ENCODE data around the gene ABCA1. TPM values are rescaled to one million over a fixed set of nuclear protein-coding genes. Genes with fewer than 3 reads are reported as not detected.
"Not testable (repeated sequence)": the region's sequence is repeated elsewhere in the genome, so short reads cannot be mapped to it uniquely, and the experiment has no call there.

Gene ABCA1
- total RNA-seq, 1 donor from 2014 or later = 1.3 TPM

DNA sequence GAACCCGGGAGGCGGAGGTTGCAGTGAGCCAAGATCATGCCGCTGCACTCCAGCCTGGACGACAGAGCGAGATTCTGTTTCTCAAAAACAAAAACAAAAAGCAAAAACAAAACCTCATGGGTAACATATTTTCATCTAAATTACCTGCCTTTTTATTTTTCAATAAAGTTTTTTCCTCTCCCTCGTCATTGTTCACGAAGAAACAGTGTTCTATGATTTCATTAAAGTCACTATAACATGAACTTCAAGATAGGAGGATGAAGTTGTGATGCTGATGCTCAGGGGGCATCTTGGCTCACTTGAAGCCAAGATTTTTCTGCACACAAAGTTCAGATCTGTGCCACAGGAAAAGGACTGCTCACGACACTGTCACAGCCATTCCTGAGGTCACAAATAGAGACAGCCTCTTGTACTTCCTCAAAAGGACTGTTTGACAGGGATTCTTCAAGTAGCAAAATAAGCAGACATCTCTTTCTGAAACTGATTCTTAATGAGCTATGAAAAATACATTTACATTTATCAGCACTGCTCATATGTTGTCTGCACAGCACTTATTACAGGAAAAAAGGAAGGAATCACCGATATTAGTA is 147.9 kb downstream of the ABCA1 start:
- Mint-ChIP-seq H3K9me3 (no peaks in the 10 kb centered on the region), H3K4me3 (no peak overlapping the region), H3K4me1 (ENCODE audit: low read depth) (no peaks in the 10 kb centered on the region), H3K36me3 (ENCODE audit: low read depth) (no peaks in the 10 kb centered on the region), H3K27me3 (ENCODE audit: insufficient read depth) (no peaks in the 10 kb centered on the region), H3K27ac (no peak overlapping the region)
- DNase-seq (ENCODE audit: low spot score) = no peak
- intact Hi-C loops (cut with micrococcal nuclease) = loop anchor here (2.0 kb wide), 1 partner anchor 635 kb away; no protein-coding TSS in a partner anchor

- no peaks in the 10 kb centered on the region for H3K9me3 Mint-ChIP-seq
- intact Hi-C loops (cut with micrococcal nuclease) = no loop called here
- no peaks in the 10 kb centered on the region for H3K27me3 Mint-ChIP-seq (ENCODE audit: insufficient read depth)
- no peaks in the 10 kb centered on the region for H3K4me1 Mint-ChIP-seq (ENCODE audit: low read depth)
- H3K4me3 Mint-ChIP-seq = no peak overlapping the region
- no peak for DNase-seq (ENCODE audit: low spot score)
- H3K36me3 Mint-ChIP-seq (ENCODE audit: low read depth) = no peaks in the 10 kb centered on the region
- no peak overlapping the region for H3K27ac Mint-ChIP-seq
Measured at GRCh38 chr9:104779334-104779733, 148.6 kb downstream of the ABCA1 start.

GRCh38 chr9:104778802-104779201 is 149.2 kb downstream of the ABCA1 start:
- H3K27ac Mint-ChIP-seq = no peak overlapping the region
- intact Hi-C loops (cut with micrococcal nuclease) = no loop called here
- no peak for DNase-seq (ENCODE audit: low spot score)
- no peaks in the 10 kb centered on the region for H3K9me3 Mint-ChIP-seq
- no peaks in the 10 kb centered on the region for H3K27me3 Mint-ChIP-seq (ENCODE audit: insufficient read depth)
- no peaks in the 10 kb centered on the region for H3K36me3 Mint-ChIP-seq (ENCODE audit: low read depth)
- H3K4me3 Mint-ChIP-seq = no peak overlapping the region
- H3K4me1 Mint-ChIP-seq (ENCODE audit: low read depth) = no peaks in the 10 kb centered on the region

- no peaks in the 10 kb centered on the region for H3K9me3 Mint-ChIP-seq
- DNase-seq (ENCODE audit: low spot score) = no peak
- H3K4me1 Mint-ChIP-seq (ENCODE audit: low read depth) = no peaks in the 10 kb centered on the region
- intact Hi-C loops (cut with micrococcal nuclease) = no loop called here
- H3K27ac Mint-ChIP-seq = no peak overlapping the region
- no peaks in the 10 kb centered on the region for H3K36me3 Mint-ChIP-seq (ENCODE audit: low read depth)
- H3K27me3 Mint-ChIP-seq (ENCODE audit: insufficient read depth) = peaks cover 1% of the 10 kb centered on the region
- H3K4me3 Mint-ChIP-seq = no peak overlapping the region
Measured at GRCh38 chr9:104776797-104777196, 151.2 kb downstream of the ABCA1 start.

- intact Hi-C loops (cut with micrococcal nuclease) = no loop called here
- Mint-ChIP-seq H3K4me1 (ENCODE audit: low read depth) (no peaks in the 10 kb centered on the region), H3K4me3 (no peak overlapping the region), H3K27me3 (ENCODE audit: insufficient read depth) (peaks cover 2% of the 10 kb centered on the region), H3K36me3 (ENCODE audit: low read depth) (no peaks in the 10 kb centered on the region), H3K27ac (no peak overlapping the region), H3K9me3 (no peaks in the 10 kb centered on the region)
- DNase-seq (ENCODE audit: low spot score) = no peak
Measured at GRCh38 chr9:104775976-104776375, 152.0 kb downstream of the ABCA1 start.

DNA sequence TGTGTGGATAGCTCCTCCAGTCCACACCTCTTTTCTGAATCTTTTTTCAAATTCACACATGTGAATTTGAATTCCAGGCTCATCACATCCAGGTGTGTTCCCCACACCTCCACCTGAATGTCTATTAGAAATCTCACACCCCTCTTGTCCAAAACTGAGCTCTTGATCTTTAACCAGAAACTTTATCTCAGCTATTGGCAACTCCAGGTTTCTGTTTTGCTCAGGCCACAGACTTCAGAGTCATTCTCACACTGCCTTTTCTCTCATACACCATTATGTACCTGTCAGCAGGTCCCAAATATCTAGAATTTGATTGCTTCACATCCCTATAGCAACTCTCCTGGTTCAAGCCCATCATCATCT is 152.4 kb downstream of the ABCA1 start:
- Mint-ChIP-seq H3K27me3 (ENCODE audit: insufficient read depth) (peaks cover 2% of the 10 kb centered on the region), H3K4me1 (ENCODE audit: low read depth) (no peaks in the 10 kb centered on the region), H3K36me3 (ENCODE audit: low read depth) (no peaks in the 10 kb centered on the region), H3K9me3 (no peaks in the 10 kb centered on the region), H3K27ac (no peak overlapping the region), H3K4me3 (no peak overlapping the region)
- intact Hi-C loops (cut with micrococcal nuclease) = no loop called here
- DNase-seq (ENCODE audit: low spot score) = no peak

GRCh38 chr9:104774831-104775573 is 153.0 kb downstream of the ABCA1 start:
- no peaks in the 10 kb centered on the region for H3K36me3 Mint-ChIP-seq (ENCODE audit: low read depth)
- H3K27ac Mint-ChIP-seq = no peak overlapping the region
- peaks cover 4% of the 10 kb centered on the region for H3K27me3 Mint-ChIP-seq (ENCODE audit: insufficient read depth)
- no peaks in the 10 kb centered on the region for H3K9me3 Mint-ChIP-seq
- no peak overlapping the region for H3K4me3 Mint-ChIP-seq
- intact Hi-C loops (cut with micrococcal nuclease) = no loop called here
- no peak for DNase-seq (ENCODE audit: low spot score)
- H3K4me1 Mint-ChIP-seq (ENCODE audit: low read depth) = no peaks in the 10 kb centered on the region

GRCh38 chr9:104774132-104774531 is 153.8 kb downstream of the ABCA1 start:
- Mint-ChIP-seq H3K27ac (no peak overlapping the region), H3K9me3 (no peaks in the 10 kb centered on the region), H3K4me3 (no peak overlapping the region), H3K27me3 (ENCODE audit: insufficient read depth) (peaks cover 6% of the 10 kb centered on the region), H3K4me1 (ENCODE audit: low read depth) (no peaks in the 10 kb centered on the region), H3K36me3 (ENCODE audit: low read depth) (no peaks in the 10 kb centered on the region)
- no peak for DNase-seq (ENCODE audit: low spot score)
- intact Hi-C loops (cut with micrococcal nuclease) = no loop called here

GRCh38 chr9:104772714-104773510 is 155.0 kb downstream of the ABCA1 start:
- no peak for DNase-seq (ENCODE audit: low spot score)
- Mint-ChIP-seq H3K36me3 (ENCODE audit: low read depth) (no peaks in the 10 kb centered on the region), H3K4me1 (ENCODE audit: low read depth) (no peaks in the 10 kb centered on the region), H3K27me3 (ENCODE audit: insufficient read depth) (peaks cover 9% of the 10 kb centered on the region), H3K27ac (no peak overlapping the region), H3K4me3 (no peak overlapping the region), H3K9me3 (no peaks in the 10 kb centered on the region)
- intact Hi-C loops (cut with micrococcal nuclease) = no loop called here

GRCh38 chr9:104769655-104770054 is 158.3 kb downstream of the ABCA1 start:
- no peak overlapping the region for H3K4me3 Mint-ChIP-seq
- H3K4me1 Mint-ChIP-seq (ENCODE audit: low read depth) = no peaks in the 10 kb centered on the region
- DNase-seq (ENCODE audit: low spot score) = no peak
- intact Hi-C loops (cut with micrococcal nuclease) = loop anchor here (10.0 kb wide), 1 partner anchor 155 kb away; the partner anchor contains the start of gene ABCA1
- peaks cover 9% of the 10 kb centered on the region for H3K27me3 Mint-ChIP-seq (ENCODE audit: insufficient read depth)
- H3K27ac Mint-ChIP-seq = no peak overlapping the region
- H3K36me3 Mint-ChIP-seq (ENCODE audit: low read depth) = no peaks in the 10 kb centered on the region
- no peaks in the 10 kb centered on the region for H3K9me3 Mint-ChIP-seq

- not testable (repeated sequence) for H3K27ac Mint-ChIP-seq
Measured at GRCh38 chr9:104769029-104769428, 158.9 kb downstream of the ABCA1 start.

GRCh38 chr9:104767507-104767906 is 160.4 kb downstream of the ABCA1 start:
- Mint-ChIP-seq H3K4me3 (no peak overlapping the region), H3K4me1 (ENCODE audit: low read depth) (peaks cover 8% of the 10 kb centered on the region), H3K9me3 (no peaks in the 10 kb centered on the region), H3K36me3 (ENCODE audit: low read depth) (no peaks in the 10 kb centered on the region), H3K27ac (no peak overlapping the region), H3K27me3 (ENCODE audit: insufficient read depth) (peaks cover 13% of the 10 kb centered on the region)
- intact Hi-C loops (cut with micrococcal nuclease) = loop anchor here (10.0 kb wide), 1 partner anchor 157 kb away; the partner anchor contains the start of gene ABCA1
- no peak for DNase-seq (ENCODE audit: low spot score)

More at GRCh38 chr9:104769029-104769428, 158.9 kb downstream of the ABCA1 start:
- not testable (repeated sequence) for H3K27me3 Mint-ChIP-seq (ENCODE audit: insufficient read depth); H3K36me3 Mint-ChIP-seq (ENCODE audit: low read depth); DNase-seq (ENCODE audit: low spot score); H3K4me1 Mint-ChIP-seq (ENCODE audit: low read depth); H3K4me3 Mint-ChIP-seq; H3K9me3 Mint-ChIP-seq
- intact Hi-C loops (cut with micrococcal nuclease) = loop anchor here (10.0 kb wide), 1 partner anchor 156 kb away; the partner anchor contains the start of gene ABCA1

DNA sequence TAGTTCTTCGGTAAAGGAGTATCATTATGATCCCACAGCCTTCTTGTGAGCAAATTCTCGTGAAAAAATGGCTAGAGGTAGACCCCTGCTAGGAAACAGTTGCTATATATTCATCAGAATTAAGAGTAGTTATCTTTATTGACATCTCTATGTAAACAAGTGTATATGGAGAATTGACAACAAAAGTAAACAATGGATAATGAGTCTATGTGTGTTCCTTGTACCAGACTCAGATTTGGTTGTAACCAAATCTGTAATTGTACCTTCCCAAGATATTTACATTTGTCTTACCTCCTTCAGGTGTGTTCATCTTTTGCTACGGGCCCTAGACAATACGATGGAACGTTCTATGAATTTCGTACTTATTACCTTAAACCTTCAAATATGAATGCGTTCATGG is 161.9 kb downstream of the ABCA1 start:
- H3K36me3 Mint-ChIP-seq (ENCODE audit: low read depth) = no peaks in the 10 kb centered on the region
- H3K27ac Mint-ChIP-seq = no peak overlapping the region
- no peak for DNase-seq (ENCODE audit: low spot score)
- peaks cover 11% of the 10 kb centered on the region for H3K27me3 Mint-ChIP-seq (ENCODE audit: insufficient read depth)
- H3K4me1 Mint-ChIP-seq (ENCODE audit: low read depth) = peaks cover 8% of the 10 kb centered on the region
- intact Hi-C loops (cut with micrococcal nuclease) = loop anchor here (10.0 kb wide), 1 partner anchor 159 kb away; the partner anchor contains the start of gene ABCA1
- H3K4me3 Mint-ChIP-seq = no peak overlapping the region
- H3K9me3 Mint-ChIP-seq = no peaks in the 10 kb centered on the region
